ENCODE measurements around the gene SNAP47.

SNAP47 gene

GRCh38 chr1:227732586-227733308, 2.5 kb upstream of the SNAP47 start:
- 95 to 96% methylated on average over 12 to 14 of the region's 18 CpGs for WGBS, 2 experiments (ENCODE audit: insufficient coverage in 2 of 2)

GRCh38 chr1:227733309-227733705, 1.9 kb upstream of the SNAP47 start:
- Histone ChIP-seq H3K9me3 (ENCODE audit: control insufficient read depth, low read length) (no peaks in the 10 kb centered on the region), H3K36me3 (ENCODE audit: control insufficient read depth, insufficient read depth, low read length) (peaks cover 33% of the 10 kb centered on the region), H3K4me1 (ENCODE audit: control insufficient read depth, insufficient read depth, low read length, poor library complexity, severe bottlenecking) (peaks cover 11% of the 10 kb centered on the region), H3K27ac (ENCODE audit: low read depth, low read length, severe bottlenecking) (no peak overlapping the region), H3K4me3 (ENCODE audit: extremely low read depth, insufficient read depth, low read length, poor library complexity, severe bottlenecking) (no peak overlapping the region)
- WGBS, 2 experiments (ENCODE audit: insufficient coverage in 2 of 2), result 98 to 100% methylated on average over 13 to 14 of the region's 15 CpGs

More at GRCh38 chr1:227732586-227733308, 2.5 kb upstream of the SNAP47 start:
- Histone ChIP-seq H3K9me3 (ENCODE audit: control insufficient read depth, low read length) (no peaks in the 10 kb centered on the region), H3K4me3 (ENCODE audit: extremely low read depth, insufficient read depth, low read length, poor library complexity, severe bottlenecking) (no peak overlapping the region), H3K27ac (ENCODE audit: low read depth, low read length, severe bottlenecking) (no peak overlapping the region), H3K4me1 (ENCODE audit: control insufficient read depth, insufficient read depth, low read length, poor library complexity, severe bottlenecking) (peaks cover 15% of the 10 kb centered on the region), H3K36me3 (ENCODE audit: control insufficient read depth, insufficient read depth, low read length) (peaks cover 33% of the 10 kb centered on the region)

DNA sequence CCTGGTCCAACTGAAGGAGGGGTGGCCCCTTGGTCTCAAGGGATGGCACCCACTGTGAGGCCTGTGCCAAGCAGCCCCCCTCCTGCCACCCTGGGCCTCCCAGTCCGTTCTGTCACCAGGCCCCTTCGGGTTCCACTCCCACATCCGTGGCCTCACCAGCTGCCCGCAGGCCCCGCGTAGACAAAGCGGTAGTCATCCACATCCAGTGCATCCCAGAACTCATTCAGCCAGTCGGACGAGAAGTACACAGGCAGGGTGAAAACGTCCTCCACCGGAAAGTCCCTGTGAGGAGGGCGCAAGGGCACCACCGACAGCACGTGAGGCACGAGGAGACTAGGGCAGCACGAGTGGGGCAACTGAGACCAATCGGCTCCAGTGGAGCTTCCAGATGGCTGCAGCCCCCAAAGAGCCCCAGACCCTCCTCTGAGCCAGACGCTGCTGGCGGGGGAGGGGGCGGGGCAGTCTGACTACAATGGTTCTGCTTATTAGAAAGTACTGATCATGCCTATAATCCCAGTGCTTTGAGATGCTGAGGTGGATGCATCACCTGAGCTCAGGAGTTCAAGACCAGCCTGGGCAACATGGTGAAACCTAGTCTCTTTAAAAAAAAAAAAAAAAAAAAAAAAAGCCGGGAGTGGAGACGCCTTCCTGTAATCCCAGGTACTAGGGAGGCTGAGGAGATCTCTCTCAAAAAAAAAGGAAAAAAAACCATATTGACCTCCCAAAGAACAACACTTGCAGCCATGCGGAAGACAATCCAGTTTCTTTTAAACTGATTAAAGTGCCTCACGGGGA, 1.3 kb upstream of the SNAP47 start:
- Histone ChIP-seq H3K4me3 (ENCODE audit: extremely low read depth, insufficient read depth, low read length, poor library complexity, severe bottlenecking) (peak overlapping the region; percentile 98), H3K36me3 (ENCODE audit: control insufficient read depth, insufficient read depth, low read length) (peaks cover 39% of the 10 kb centered on the region), H3K9me3 (ENCODE audit: control insufficient read depth, low read length) (no peaks in the 10 kb centered on the region), H3K4me1 (ENCODE audit: control insufficient read depth, insufficient read depth, low read length, poor library complexity, severe bottlenecking) (peaks cover 7% of the 10 kb centered on the region), H3K27ac (ENCODE audit: low read depth, low read length, severe bottlenecking) (no peak overlapping the region)
- WGBS, 2 experiments (ENCODE audit: insufficient coverage in 2 of 2), result 86 to 90% methylated on average over 16 to 21 of the region's 24 CpGs

DNA sequence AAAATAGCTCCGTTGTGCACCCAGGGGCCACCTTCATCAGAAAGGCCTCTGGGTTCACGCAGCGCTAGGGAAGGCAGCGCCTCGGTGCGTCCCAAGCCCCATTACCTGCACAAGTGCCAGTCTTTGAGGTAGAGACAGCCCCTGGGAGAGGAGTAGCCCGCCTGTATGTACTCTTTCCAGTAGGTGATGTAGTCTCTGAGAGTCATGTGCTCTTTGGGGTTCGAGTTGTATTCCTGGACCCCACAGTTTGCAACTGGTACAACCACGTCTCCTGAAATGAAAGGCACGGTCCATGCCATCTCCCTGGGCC, 734 bp upstream of the SNAP47 start:
- H3K36me3 ChIP-seq (ENCODE audit: control insufficient read depth, insufficient read depth, low read length), result peaks cover 41% of the 10 kb centered on the region
- H3K9me3 ChIP-seq (ENCODE audit: control insufficient read depth, low read length), result no peaks in the 10 kb centered on the region
- 5 to 13% methylated on average over 8 to 10 of the region's 10 CpGs for WGBS, 2 experiments (ENCODE audit: insufficient coverage in 2 of 2)
- H3K27ac ChIP-seq (ENCODE audit: low read depth, low read length, severe bottlenecking), result no peak overlapping the region
- peak overlapping the region; percentile 98 for H3K4me3 ChIP-seq (ENCODE audit: extremely low read depth, insufficient read depth, low read length, poor library complexity, severe bottlenecking)
- H3K4me1 ChIP-seq (ENCODE audit: control insufficient read depth, insufficient read depth, low read length, poor library complexity, severe bottlenecking), result peaks cover 6% of the 10 kb centered on the region

DNA sequence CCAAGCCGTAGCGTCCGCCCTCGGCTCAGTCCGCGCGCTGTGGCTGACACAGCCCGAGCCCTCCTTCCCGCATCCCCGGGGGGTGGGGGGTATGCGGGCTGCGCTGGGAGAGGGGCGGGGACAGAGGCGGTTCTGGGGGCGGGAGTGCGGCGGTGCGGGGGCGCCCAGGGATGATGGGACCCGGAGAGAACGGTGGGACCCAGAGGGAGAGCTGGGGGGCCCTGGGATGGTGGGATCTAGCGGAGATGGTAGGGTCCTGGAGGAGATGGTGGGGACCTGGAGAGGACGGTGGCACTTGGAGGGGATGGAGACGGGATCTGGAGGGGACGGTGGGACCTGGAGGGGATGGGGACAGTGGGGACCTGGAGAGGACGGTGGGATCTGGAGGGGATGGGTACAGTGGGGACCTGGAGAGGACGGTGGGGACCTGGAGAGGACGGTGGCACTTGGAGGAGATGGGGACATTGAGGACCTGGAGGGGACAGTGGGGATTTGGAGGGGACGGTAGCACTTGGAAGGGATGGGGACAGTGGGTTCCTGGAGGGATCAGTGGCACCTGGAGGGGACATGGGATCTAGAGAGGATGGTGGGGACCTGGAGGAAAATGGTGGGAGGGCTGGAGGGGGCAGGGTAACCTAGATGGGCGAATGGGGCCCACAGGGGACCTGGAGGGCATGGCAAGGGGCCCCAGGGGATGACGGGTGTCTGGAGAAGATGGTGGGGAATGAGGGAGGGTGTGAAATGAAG, 477 bp downstream of the SNAP47 start:
- no peak overlapping the region for H3K27ac ChIP-seq (ENCODE audit: low read depth, low read length, severe bottlenecking)
- peak overlapping the region; percentile 98 for H3K4me3 ChIP-seq (ENCODE audit: extremely low read depth, insufficient read depth, low read length, poor library complexity, severe bottlenecking)
- peaks cover 43% of the 10 kb centered on the region for H3K36me3 ChIP-seq (ENCODE audit: control insufficient read depth, insufficient read depth, low read length)
- 5 to 15% methylated on average over 7 to 15 of the region's 31 CpGs for WGBS, 2 experiments (ENCODE audit: insufficient coverage in 2 of 2)
- peaks cover 6% of the 10 kb centered on the region for H3K4me1 ChIP-seq (ENCODE audit: control insufficient read depth, insufficient read depth, low read length, poor library complexity, severe bottlenecking)
- no peaks in the 10 kb centered on the region for H3K9me3 ChIP-seq (ENCODE audit: control insufficient read depth, low read length)

DNA sequence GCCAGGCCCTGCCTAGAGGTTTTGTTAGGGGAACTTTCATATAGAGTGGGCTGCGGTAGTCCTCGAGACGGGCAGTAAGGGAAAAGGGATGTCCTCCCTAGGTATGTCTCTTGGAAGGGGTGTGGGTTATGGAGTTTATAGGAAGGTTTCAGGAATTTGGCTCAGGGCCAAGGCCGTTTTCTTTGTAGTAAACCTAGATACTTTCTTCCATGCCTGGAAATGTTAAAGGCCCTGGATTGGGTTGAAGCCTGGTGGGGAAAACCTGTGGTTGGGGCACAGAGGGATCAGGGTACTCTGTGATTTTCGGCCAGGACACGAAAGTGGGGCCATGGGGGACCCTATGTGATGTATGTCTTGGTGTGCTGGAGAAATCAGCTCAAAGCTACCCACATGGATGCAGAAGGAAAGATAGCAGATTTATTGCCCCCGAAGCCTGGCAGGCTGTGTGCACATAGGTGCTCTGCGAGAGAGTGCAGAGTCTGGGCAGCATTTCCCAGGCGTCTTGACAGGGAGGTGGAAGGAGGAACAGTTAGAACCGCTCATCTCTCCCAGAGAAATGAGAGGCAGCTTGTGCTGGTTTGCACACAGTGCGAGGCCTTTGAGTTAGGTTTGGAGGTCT, 1.7 kb downstream of the SNAP47 start:
- WGBS, 2 experiments (ENCODE audit: insufficient coverage in 2 of 2), result 94 to 98% methylated on average over 10 to 11 of the region's 11 CpGs
- Histone ChIP-seq H3K4me3 (ENCODE audit: extremely low read depth, insufficient read depth, low read length, poor library complexity, severe bottlenecking) (no peak overlapping the region), H3K36me3 (ENCODE audit: control insufficient read depth, insufficient read depth, low read length) (peaks cover 31% of the 10 kb centered on the region)

GRCh38 chr1:227738820-227739219, 3.6 kb downstream of the SNAP47 start:
- no peaks in the 10 kb centered on the region for H3K9me3 ChIP-seq (ENCODE audit: control insufficient read depth, low read length)
- peaks cover 12% of the 10 kb centered on the region for H3K36me3 ChIP-seq (ENCODE audit: control insufficient read depth, insufficient read depth, low read length)
- 92 to 93% methylated on average over 9 of the region's 9 CpGs for WGBS, 2 experiments (ENCODE audit: insufficient coverage in 2 of 2)
- no peak overlapping the region for H3K27ac ChIP-seq (ENCODE audit: low read depth, low read length, severe bottlenecking)
- peaks cover 1% of the 10 kb centered on the region for H3K4me1 ChIP-seq (ENCODE audit: control insufficient read depth, insufficient read depth, low read length, poor library complexity, severe bottlenecking)
- H3K4me3 ChIP-seq (ENCODE audit: extremely low read depth, insufficient read depth, low read length, poor library complexity, severe bottlenecking), result no peak overlapping the region

More for the DNA sequence above, 1.7 kb downstream of the SNAP47 start:
- H3K4me1 ChIP-seq (ENCODE audit: control insufficient read depth, insufficient read depth, low read length, poor library complexity, severe bottlenecking), result peaks cover 6% of the 10 kb centered on the region
- no peak overlapping the region for H3K27ac ChIP-seq (ENCODE audit: low read depth, low read length, severe bottlenecking)
- H3K9me3 ChIP-seq (ENCODE audit: control insufficient read depth, low read length), result no peaks in the 10 kb centered on the region

- H3K36me3 ChIP-seq (ENCODE audit: control insufficient read depth, insufficient read depth, low read length), result peaks cover 10% of the 10 kb centered on the region
- no peak overlapping the region for H3K27ac ChIP-seq (ENCODE audit: low read depth, low read length, severe bottlenecking)
- H3K4me3 ChIP-seq (ENCODE audit: extremely low read depth, insufficient read depth, low read length, poor library complexity, severe bottlenecking), result no peak overlapping the region
- H3K9me3 ChIP-seq (ENCODE audit: control insufficient read depth, low read length), result no peaks in the 10 kb centered on the region
- whole genome bisulfite sequencing, 2 experiments (ENCODE audit: insufficient coverage in 2 of 2), result 92 to 95% methylated on average over 3 to 7 of the region's 7 CpGs
- H3K4me1 ChIP-seq (ENCODE audit: control insufficient read depth, insufficient read depth, low read length, poor library complexity, severe bottlenecking), result no peaks in the 10 kb centered on the region
These were observed 4.4 kb downstream of the SNAP47 start for GRCh38 chr1:227739636-227740035.

GRCh38 chr1:227740401-227740960, 5.2 kb downstream of the SNAP47 start:
- no peaks in the 10 kb centered on the region for H3K9me3 ChIP-seq (ENCODE audit: control insufficient read depth, low read length)
- WGBS, 2 experiments (ENCODE audit: insufficient coverage in 2 of 2), result 94 to 100% methylated on average over 1 to 3 of the region's 3 CpGs
- H3K27ac ChIP-seq (ENCODE audit: low read depth, low read length, severe bottlenecking), result no peak overlapping the region
- peaks cover 13% of the 10 kb centered on the region for H3K36me3 ChIP-seq (ENCODE audit: control insufficient read depth, insufficient read depth, low read length)
- no peaks in the 10 kb centered on the region for H3K4me1 ChIP-seq (ENCODE audit: control insufficient read depth, insufficient read depth, low read length, poor library complexity, severe bottlenecking)
- H3K4me3 ChIP-seq (ENCODE audit: extremely low read depth, insufficient read depth, low read length, poor library complexity, severe bottlenecking), result no peak overlapping the region

GRCh38 chr1:227741166-227741870, 6.1 kb downstream of the SNAP47 start:
- WGBS, 2 experiments (ENCODE audit: insufficient coverage in 2 of 2), result 93 to 94% methylated on average over 15 to 16 of the region's 17 CpGs
- H3K4me3 ChIP-seq (ENCODE audit: extremely low read depth, insufficient read depth, low read length, poor library complexity, severe bottlenecking), result no peak overlapping the region
- H3K9me3 ChIP-seq (ENCODE audit: control insufficient read depth, low read length), result no peaks in the 10 kb centered on the region
- no peaks in the 10 kb centered on the region for H3K4me1 ChIP-seq (ENCODE audit: control insufficient read depth, insufficient read depth, low read length, poor library complexity, severe bottlenecking)
- H3K36me3 ChIP-seq (ENCODE audit: control insufficient read depth, insufficient read depth, low read length), result peaks cover 13% of the 10 kb centered on the region
- no peak overlapping the region for H3K27ac ChIP-seq (ENCODE audit: low read depth, low read length, severe bottlenecking)

All from mesodermal cell (in vitro differentiated cells).